GM12873 (cell line): ENCODE data around the gene GPATCH3.

Source experiments
- CTCF ChIP-seq: IDR thresholded peaks from 2 replicates; pipeline ENCODE4 v1.5.1; 2012; ENCODE audit warnings: low read depth, mild to moderate bottlenecking, moderate library complexity, low read length, control low read depth; ENCODE audit not compliant: insufficient read depth; ENCODE audit errors: missing control alignments

The GPATCH3 gene

GRCh38 chr1:26912147-26912490 lies 11.9 kb upstream of the GPATCH3 start:
- TF ChIP-seq CTCF, result no peak

- no peak for TF ChIP-seq CTCF
Measured at GRCh38 chr1:26911399-26912146, 11.3 kb upstream of the GPATCH3 start.

- no peak for TF ChIP-seq CTCF
Measured at GRCh38 chr1:26910343-26911160, 10.3 kb upstream of the GPATCH3 start.

- no peak for TF ChIP-seq CTCF
Measured at GRCh38 chr1:26909951-26910342, 9.7 kb upstream of the GPATCH3 start.

- TF ChIP-seq CTCF, result no peak
Measured at GRCh38 chr1:26907071-26907917, 7.0 kb upstream of the GPATCH3 start.

- no peak for TF ChIP-seq CTCF
Measured at GRCh38 chr1:26900815-26901511, 696 bp upstream of the GPATCH3 start.
